Upper lobe of left lung (tissue), 6 donors: ENCODE results near the gene GATA5. TPM values are rescaled to one million over a fixed set of nuclear protein-coding genes. Genes with fewer than 3 reads are reported as not detected.

ENCODE experiments used
- ATAC-seq, 2 donors: fragments of 200-7000 bp; cut with Tn5 transposase; one replicate each; pipeline ENCODE4 v1.9.1; 2022; ENCODE audit warnings: mild to moderate bottlenecking in 2 of 2, moderate library complexity in 2 of 2; ENCODE audit not compliant: low FRiP score in 2 of 2
- DNase-seq, 2 donors: peaks; one replicate each; pipeline ENCODE4 v3.0.0-alpha.2; 2019 to 2020
- H3K27ac ChIP-seq, 4 donors: fragments of 200-600 bp; sonication (generic); one replicate each; pipeline ENCODE4 v1.5.1; 2016 to 2019
- H3K27me3 ChIP-seq, 4 donors: fragments of 200-600 bp; sonication (generic); one replicate each; pipeline ENCODE4 v1.5.1; 2017 to 2019
- H3K36me3 ChIP-seq, 4 donors: fragments of 200-600 bp; sonication (generic); one replicate each; pipeline ENCODE4 v1.5.1; 2016 to 2019
- H3K4me1 ChIP-seq, 4 donors: fragments of 200-600 bp; sonication (generic); one replicate each; pipeline ENCODE4 v1.5.1; 2018 to 2019
- H3K4me3 ChIP-seq, 4 donors: fragments of 200-600 bp; sonication (generic); one replicate each; pipeline ENCODE4 v1.5.1; 2017 to 2019; ENCODE audit warnings: mild to moderate bottlenecking in 2 of 4, moderate library complexity in 1 of 4
- H3K9me3 ChIP-seq, 4 donors: fragments of 200-600 bp; sonication (generic); one replicate each; pipeline ENCODE4 v1.5.1; 2018 to 2019
- EP300 ChIP-seq, 4 donors: sonication (generic); formaldehyde crosslinking; IDR thresholded peaks; one replicate each; pipeline ENCODE4 v1.5.1; 2017; ENCODE audit warnings: antibody characterized with exemption in 4 of 4, control low read depth in 2 of 4
- POLR2A ChIP-seq, 4 donors: fragments of 450-650 bp; IDR thresholded peaks; one replicate each; pipeline ENCODE4 v1.5.1; 2016 to 2017; ENCODE audit warnings: antibody characterized with exemption in 4 of 4, mild to moderate bottlenecking in 2 of 4
- POLR2AphosphoS5 ChIP-seq, 2 donors: sonication (generic); formaldehyde crosslinking; IDR thresholded peaks; one replicate each; pipeline ENCODE4 v1.5.1; 2017; ENCODE audit warnings: antibody characterized with exemption in 2 of 2
- WGBS, 2 donors: methylation state at CpG; one replicate each; pipeline ENCODE4 v1.1.5; 2017 to 2018; 5-methylcytosine and 5-hydroxymethylcytosine counted together
- total RNA-seq, 6 donors: library from RNA; depleted of rRNA in 4 of 6; stranded (reverse); fragments of >200 nt in 4 of 6; gene quantifications; one replicate each; pipeline versions ENCODE4 v1.1.0 to v1.2.1, GENCODE V29; 2016 to 2021
- TF ChIP-seq, protein P1 (sequence below), 6 experiments: fragments of 450-650 bp in 4 of 6; fragments of 200-600 bp in 2 of 6; sonication (generic) in 2 of 6; IDR thresholded peaks; one replicate each; pipeline ENCODE4 v1.5.1; 2016 to 2019; ENCODE audit warnings: antibody characterized with exemption in 6 of 6
- donor health status: DM: no; HTN: no; CAD: no; lungs with moderate emphysema.
- donor health status: DM: no; HTN: yes; CAD: no; lungs with severe emphysema.

The GATA5 gene
- total RNA-seq, 6 donors from 2014 or later = 0.98 to 10.5 (median 2.2) TPM

DNA sequence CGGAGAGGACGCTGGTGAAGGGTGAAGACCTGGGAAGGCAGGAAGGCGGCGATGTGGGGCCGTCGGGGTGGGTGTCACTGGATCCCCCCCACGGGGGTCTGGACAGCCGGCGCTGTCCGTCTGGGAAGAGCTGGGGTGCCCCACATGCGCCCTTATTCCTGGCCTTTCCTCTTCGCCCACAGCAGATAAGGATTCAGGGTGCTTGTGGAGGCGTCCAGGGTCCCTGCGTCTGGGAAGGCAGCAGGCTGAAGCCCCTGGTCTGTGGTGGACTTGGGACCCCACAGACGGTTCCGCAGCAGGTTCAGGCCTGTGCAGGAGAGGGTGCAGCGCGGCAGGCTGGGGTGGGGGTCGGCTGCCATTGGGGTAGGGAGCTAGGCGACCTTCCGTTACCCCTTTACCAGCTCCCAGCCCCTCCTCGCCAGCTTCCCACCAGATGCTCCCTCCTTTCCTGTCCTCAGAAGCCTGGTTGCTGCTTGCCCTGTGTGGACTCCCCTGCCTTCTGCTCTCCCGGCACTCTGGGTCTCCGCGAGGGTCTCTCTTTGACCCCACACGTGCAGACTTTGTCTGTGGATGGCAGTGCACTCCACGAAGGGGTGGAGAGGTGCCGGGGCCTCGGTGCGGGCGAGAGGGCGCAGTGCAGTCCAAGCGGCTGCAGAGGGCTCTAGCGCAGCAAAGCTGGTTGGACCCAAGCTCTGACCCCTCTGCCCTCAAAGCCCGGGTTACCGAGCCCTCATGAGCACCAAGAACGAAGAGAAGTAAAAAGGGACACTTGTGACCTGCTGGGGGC, 2.1 kb upstream of the GATA5 start:
- Histone ChIP-seq H3K4me1 (peaks cover 15 to 42% (median 27%) of the 10 kb centered on the region in 4 donors), H3K4me3 (no peak overlapping the region), H3K27me3 (peaks cover 0 to 63% (median 31%) of the 10 kb centered on the region in 4 donors), H3K9me3 (no peaks in the 10 kb centered on the region), H3K36me3 (no peaks in the 10 kb centered on the region), H3K27ac (no peak overlapping the region)
- 15 to 28% methylated on average over 27 to 37 of the region's 37 CpGs for WGBS, 2 donors
- ATAC-seq (no peak), DNase-seq (peak in 1 of 2 donors; percentile 63)
- no peak for TF ChIP-seq POLR2A (IDR thresholded peaks at IDR 0.05)
- no peak for TF ChIP-seq POLR2AphosphoS5 (IDR thresholded peaks at IDR 0.05)
- TF ChIP-seq EP300 (IDR thresholded peaks at IDR 0.05) = no peak
- TF ChIP-seq, protein P1, sequence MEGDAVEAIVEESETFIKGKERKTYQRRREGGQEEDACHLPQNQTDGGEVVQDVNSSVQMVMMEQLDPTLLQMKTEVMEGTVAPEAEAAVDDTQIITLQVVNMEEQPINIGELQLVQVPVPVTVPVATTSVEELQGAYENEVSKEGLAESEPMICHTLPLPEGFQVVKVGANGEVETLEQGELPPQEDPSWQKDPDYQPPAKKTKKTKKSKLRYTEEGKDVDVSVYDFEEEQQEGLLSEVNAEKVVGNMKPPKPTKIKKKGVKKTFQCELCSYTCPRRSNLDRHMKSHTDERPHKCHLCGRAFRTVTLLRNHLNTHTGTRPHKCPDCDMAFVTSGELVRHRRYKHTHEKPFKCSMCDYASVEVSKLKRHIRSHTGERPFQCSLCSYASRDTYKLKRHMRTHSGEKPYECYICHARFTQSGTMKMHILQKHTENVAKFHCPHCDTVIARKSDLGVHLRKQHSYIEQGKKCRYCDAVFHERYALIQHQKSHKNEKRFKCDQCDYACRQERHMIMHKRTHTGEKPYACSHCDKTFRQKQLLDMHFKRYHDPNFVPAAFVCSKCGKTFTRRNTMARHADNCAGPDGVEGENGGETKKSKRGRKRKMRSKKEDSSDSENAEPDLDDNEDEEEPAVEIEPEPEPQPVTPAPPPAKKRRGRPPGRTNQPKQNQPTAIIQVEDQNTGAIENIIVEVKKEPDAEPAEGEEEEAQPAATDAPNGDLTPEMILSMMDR (IDR thresholded peaks at IDR 0.05) = no peak

DNA sequence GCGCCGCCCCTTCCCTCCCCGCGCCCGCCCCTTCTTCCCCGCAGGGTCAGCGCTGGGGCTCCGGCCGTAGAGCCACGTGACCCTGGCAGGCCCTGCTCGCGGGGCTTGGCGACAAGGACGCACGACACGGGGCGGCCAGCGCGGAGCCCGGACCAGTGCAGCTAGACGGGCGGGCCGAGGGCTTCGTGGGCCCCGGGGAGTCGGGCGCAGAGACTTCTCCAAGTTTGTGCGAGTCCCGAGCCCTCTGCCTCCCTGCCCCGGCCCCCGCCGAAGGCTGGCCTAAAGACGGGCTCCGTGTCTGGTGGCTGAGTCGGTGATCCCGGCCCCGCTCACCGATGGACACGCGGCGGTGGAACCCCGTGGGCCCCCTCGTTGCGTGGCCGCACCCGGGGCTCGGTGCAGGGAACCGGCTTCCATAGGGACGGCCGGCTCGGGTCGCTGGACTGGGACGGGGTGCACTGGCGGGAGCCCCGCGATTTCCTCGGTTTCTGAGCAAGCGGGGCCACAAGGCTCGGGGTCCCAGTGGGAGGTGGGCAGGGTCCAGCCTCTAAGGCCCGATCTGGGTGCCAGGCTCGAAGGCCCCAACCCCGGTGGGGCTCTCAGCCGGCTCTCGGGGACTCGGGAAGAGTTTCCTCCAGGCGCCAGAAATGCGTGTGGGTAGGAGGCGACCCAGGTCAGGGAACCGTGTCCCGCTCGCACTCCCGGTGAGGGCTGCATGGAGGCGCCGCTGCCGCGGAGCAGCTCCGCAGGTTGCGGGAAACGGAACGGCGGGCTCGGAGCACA, 452 bp upstream of the GATA5 start:
- whole genome bisulfite sequencing, 2 donors = 5 to 6% methylated on average over 26 to 41 of the region's 82 CpGs
- Histone ChIP-seq H3K36me3 (no peaks in the 10 kb centered on the region), H3K27me3 (peaks cover 0 to 47% (median 24%) of the 10 kb centered on the region in 4 donors), H3K9me3 (no peaks in the 10 kb centered on the region), H3K4me3 (peak overlapping the region; percentile 5 to 52 (median 43)), H3K27ac (peak overlapping the region; percentile 11 to 69 (median 48)), H3K4me1 (peaks cover 14 to 28% (median 19%) of the 10 kb centered on the region in 4 donors)
- ATAC-seq (peak in 1 of 2 donors; percentile 60), DNase-seq (peak in 1 of 2 donors; percentile 87)
- TF ChIP-seq EP300 (IDR thresholded peaks at IDR 0.05) (no peak), POLR2AphosphoS5 (IDR thresholded peaks at IDR 0.05) (peak in 1 of 2 donors; percentile 24)

DNA sequence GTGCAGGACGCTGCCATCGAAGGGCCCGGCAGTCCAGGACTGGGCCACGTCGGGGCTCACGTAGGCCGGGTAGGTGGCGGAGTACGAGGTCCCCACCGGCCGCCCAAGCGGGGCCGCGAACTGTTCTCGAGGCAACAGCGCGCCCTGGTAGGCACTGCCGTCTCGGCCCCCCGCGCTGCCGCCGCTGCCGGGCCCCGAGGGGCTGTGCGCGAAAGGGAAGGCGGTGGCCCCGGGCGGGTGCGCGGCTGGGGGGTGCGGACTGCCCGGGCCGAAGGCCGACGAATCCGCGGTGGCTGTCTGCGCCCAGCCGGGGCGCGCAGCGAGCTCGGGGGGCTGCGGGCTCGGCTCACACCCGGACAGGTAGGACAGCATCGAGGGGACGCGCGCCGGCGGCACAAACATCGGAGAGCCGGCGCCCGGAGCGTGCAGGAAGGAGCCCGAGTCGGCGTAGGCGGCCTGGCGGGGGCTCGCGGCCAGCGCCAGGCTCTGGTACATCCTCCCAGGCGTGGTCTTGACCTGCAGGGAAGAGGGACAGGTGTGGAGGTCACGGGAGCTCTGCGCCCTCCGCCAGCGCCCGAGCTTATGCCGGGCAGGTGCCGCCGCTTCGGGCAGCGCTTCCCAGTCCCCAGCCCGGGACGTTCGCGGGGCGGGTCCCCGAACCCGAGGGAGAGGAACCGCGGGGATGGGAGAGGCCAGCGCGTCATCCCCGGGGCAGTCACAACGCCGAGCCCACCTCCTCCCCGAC, 596 bp downstream of the GATA5 start:
- Histone ChIP-seq H3K27me3 (peaks cover 0 to 38% (median 20%) of the 10 kb centered on the region in 4 donors), H3K27ac (peak overlapping the region in 3 of 4 donors; percentile 30 to 69 (median 43))

DNA sequence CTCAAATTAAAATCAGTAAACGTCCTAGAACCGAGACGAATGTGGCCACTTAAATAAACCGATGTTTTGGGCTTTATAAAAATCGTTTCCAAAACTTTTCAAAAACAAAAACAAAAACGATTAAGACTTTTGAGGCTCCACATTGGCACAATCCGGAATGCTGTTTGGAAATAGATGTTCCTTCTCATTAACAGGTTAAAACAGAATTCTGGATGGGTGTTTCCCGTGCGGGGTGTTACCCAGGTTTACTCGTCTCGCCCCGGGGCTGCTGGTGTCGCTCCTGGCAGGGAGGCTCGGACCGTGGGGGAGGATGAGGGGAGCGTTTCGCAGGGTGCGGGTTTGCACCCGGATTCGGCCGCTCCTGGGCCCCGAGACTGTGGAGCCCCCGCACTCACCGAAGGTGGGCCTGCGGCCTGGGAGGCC, 1.2 kb downstream of the GATA5 start:
- Histone ChIP-seq H3K27me3 (peaks cover 0 to 38% (median 20%) of the 10 kb centered on the region in 4 donors), H3K4me1 (peaks cover 14 to 28% (median 19%) of the 10 kb centered on the region in 4 donors), H3K36me3 (no peaks in the 10 kb centered on the region), H3K27ac (peak overlapping the region in 1 of 4 donors; percentile 69), H3K9me3 (no peaks in the 10 kb centered on the region), H3K4me3 (peak overlapping the region in 3 of 4 donors; percentile 39 to 52 (median 47))
- no peak for TF ChIP-seq POLR2AphosphoS5 (IDR thresholded peaks at IDR 0.05)
- TF ChIP-seq POLR2A (IDR thresholded peaks at IDR 0.05) = no peak
- TF ChIP-seq, protein P1 (IDR thresholded peaks at IDR 0.05) = no peak
- no peak for TF ChIP-seq EP300 (IDR thresholded peaks at IDR 0.05)
- DNase-seq (no peak), ATAC-seq (no peak)
- WGBS, 2 donors = 13 to 19% methylated on average over 16 to 22 of the region's 25 CpGs

More for the DNA sequence above, 596 bp downstream of the GATA5 start:
- Histone ChIP-seq H3K9me3 (no peaks in the 10 kb centered on the region), H3K4me1 (peaks cover 14 to 28% (median 19%) of the 10 kb centered on the region in 4 donors), H3K4me3 (peak overlapping the region in 3 of 4 donors; percentile 39 to 52 (median 47)), H3K36me3 (no peaks in the 10 kb centered on the region)
- peak in 1 of 2 donors; percentile 84 for DNase-seq
- ATAC-seq = peak in 1 of 2 donors; percentile 1
- TF ChIP-seq EP300 (IDR thresholded peaks at IDR 0.05) = no peak
- no peak for TF ChIP-seq POLR2AphosphoS5 (IDR thresholded peaks at IDR 0.05)
- TF ChIP-seq POLR2A (IDR thresholded peaks at IDR 0.05) = no peak
- TF ChIP-seq, protein P1 (IDR thresholded peaks at IDR 0.05) = no peak
- 1% methylated on average over 20 of the region's 93 CpGs; no CpG with 5 or more reads in 1 of the 2 donors for WGBS, 2 donors
